GM12864 (cell line): ENCODE data around the gene SULT2B1.
"Not testable (repeated sequence)": the region's sequence is repeated elsewhere in the genome, so short reads cannot be mapped to it uniquely, and the experiment has no call there.

Experiments used
- DNase-seq: peaks from one replicate; pipeline ENCODE4 v3.0.0-alpha.2; 2011; ENCODE audit warnings: low read depth
- H3K4me3 ChIP-seq: 2 replicates; pipeline ENCODE4 v1.5.1; 2011; ENCODE audit warnings: mild to moderate bottlenecking, low read depth, low read length, control low read depth
- CTCF ChIP-seq: IDR thresholded peaks from 2 replicates; pipeline ENCODE4 v1.5.1; 2011; ENCODE audit warnings: low read depth, mild to moderate bottlenecking, moderate library complexity, low read length, control low read depth, inconsistent platforms; ENCODE audit errors: missing control alignments

SULT2B1 gene

GRCh38 chr19:48628486-48629296 lies 76.7 kb downstream of the SULT2B1 start:
- no peak for DNase-seq
- H3K4me3 ChIP-seq: no peak overlapping the region
- no peak for TF ChIP-seq CTCF

- no peak for DNase-seq
- no peak overlapping the region for H3K4me3 ChIP-seq
- no peak for TF ChIP-seq CTCF
Observed at GRCh38 chr19:48629297-48629598, 77.3 kb downstream of the SULT2B1 start.

GRCh38 chr19:48629599-48630295 lies 77.8 kb downstream of the SULT2B1 start:
- DNase-seq: no peak
- no peak overlapping the region for H3K4me3 ChIP-seq
- TF ChIP-seq CTCF: no peak

- no peak for DNase-seq
- H3K4me3 ChIP-seq: no peak overlapping the region
- TF ChIP-seq CTCF: no peak
Observed at GRCh38 chr19:48630296-48631063, 78.5 kb downstream of the SULT2B1 start.

- H3K4me3 ChIP-seq: no peak overlapping the region
- TF ChIP-seq CTCF: no peak
- DNase-seq: no peak
Observed at GRCh38 chr19:48631225-48631624, 79.3 kb downstream of the SULT2B1 start.

GRCh38 chr19:48632286-48632685 lies 80.3 kb downstream of the SULT2B1 start:
- DNase-seq, H3K4me3 ChIP-seq: not testable (repeated sequence)

- no peak overlapping the region for H3K4me3 ChIP-seq
- no peak for TF ChIP-seq CTCF
- no peak for DNase-seq
Observed at GRCh38 chr19:48632692-48633147, 80.7 kb downstream of the SULT2B1 start.
